ENCODE data around the gene LIPF. TPM values are rescaled to one million over a fixed set of nuclear protein-coding genes. Genes with fewer than 3 reads are reported as not detected.
"Not testable (repeated sequence)": the region's sequence is repeated elsewhere in the genome, so short reads cannot be mapped to it uniquely, and the experiment has no call there.

The LIPF gene
- total RNA-seq, 2 experiments from 2014 or later, result not detected

GRCh38 chr10:88660598-88660884 is 3.7 kb upstream of the LIPF start:
- intact Hi-C loops (cut with DNase I, micrococcal nuclease), result no loop called here
- no peak overlapping the region for H3K4me3 ChIP-seq (ENCODE audit: low read length)
- Mint-ChIP-seq H3K36me3 (ENCODE audit: low read depth) (no peaks in the 10 kb centered on the region), H3K27me3 (no peaks in the 10 kb centered on the region), H3K4me1 (ENCODE audit: low read depth) (no peaks in the 10 kb centered on the region), H3K9me3 (no peaks in the 10 kb centered on the region), H3K27ac (no peak overlapping the region), H3K4me3 (no peak overlapping the region)
- H3K9me3 ChIP-seq (ENCODE audit: control insufficient read depth in 1 of 2, insufficient read depth in 1 of 2, low read length in 2 of 2), result no peaks in the 10 kb centered on the region
- TF ChIP-seq CTCF (IDR thresholded peaks at IDR 0.05), result no peak
- ChIA-PET POLR2A (no interaction called here), CTCF (interaction anchor here (0.6 kb wide), 1 partner anchor 1047 kb away, joined by 4 read pairs; no protein-coding TSS in a partner anchor)
- no peak overlapping the region for H3K27ac ChIP-seq (ENCODE audit: low read depth in 1 of 2, low read length in 2 of 2)
- no peaks in the 10 kb centered on the region for H3K4me1 ChIP-seq (ENCODE audit: insufficient read depth, low read length)
- no peaks in the 10 kb centered on the region for H3K36me3 ChIP-seq (ENCODE audit: insufficient read depth, low read length)
- no peaks in the 10 kb centered on the region for H3K27me3 ChIP-seq (ENCODE audit: control insufficient read depth in 1 of 2, insufficient read depth in 2 of 2, low read length in 2 of 2)
- no peak for ATAC-seq (ENCODE audit: poor library complexity)
- DNase-seq, result no peak

GRCh38 chr10:88661018-88661417 is 3.2 kb upstream of the LIPF start:
- Histone ChIP-seq H3K27me3 (ENCODE audit: control insufficient read depth in 1 of 2, insufficient read depth in 2 of 2, low read length in 2 of 2) (no peaks in the 10 kb centered on the region), H3K4me3 (ENCODE audit: low read length) (no peak overlapping the region), H3K27ac (ENCODE audit: low read depth in 1 of 2, low read length in 2 of 2) (no peak overlapping the region), H3K36me3 (ENCODE audit: insufficient read depth, low read length) (no peaks in the 10 kb centered on the region), H3K4me1 (ENCODE audit: insufficient read depth, low read length) (no peaks in the 10 kb centered on the region), H3K9me3 (ENCODE audit: control insufficient read depth in 1 of 2, insufficient read depth in 1 of 2, low read length in 2 of 2) (no peaks in the 10 kb centered on the region)
- Mint-ChIP-seq H3K9me3 (no peaks in the 10 kb centered on the region), H3K36me3 (ENCODE audit: low read depth) (no peaks in the 10 kb centered on the region), H3K4me3 (no peak overlapping the region), H3K27ac (no peak overlapping the region), H3K4me1 (ENCODE audit: low read depth) (no peaks in the 10 kb centered on the region), H3K27me3 (no peaks in the 10 kb centered on the region)
- ATAC-seq (ENCODE audit: poor library complexity) (no peak), DNase-seq (no peak)
- ChIA-PET CTCF (no interaction called here), POLR2A (no interaction called here)
- TF ChIP-seq CTCF (IDR thresholded peaks at IDR 0.05), result no peak
- intact Hi-C loops (cut with DNase I, micrococcal nuclease), result no loop called here

GRCh38 chr10:88661577-88661976 is 2.7 kb upstream of the LIPF start:
- no peak for DNase-seq
- Histone ChIP-seq H3K9me3 (ENCODE audit: control insufficient read depth in 1 of 2, insufficient read depth in 1 of 2, low read length in 2 of 2) (no peaks in the 10 kb centered on the region), H3K27me3 (ENCODE audit: control insufficient read depth in 1 of 2, insufficient read depth in 2 of 2, low read length in 2 of 2) (no peaks in the 10 kb centered on the region), H3K36me3 (ENCODE audit: insufficient read depth, low read length) (no peaks in the 10 kb centered on the region), H3K4me1 (ENCODE audit: insufficient read depth, low read length) (no peaks in the 10 kb centered on the region), H3K27ac (ENCODE audit: low read depth in 1 of 2, low read length in 2 of 2) (no peak overlapping the region), H3K4me3 (ENCODE audit: low read length) (no peak overlapping the region)
- ATAC-seq (ENCODE audit: poor library complexity), result no peak
- Mint-ChIP-seq H3K9me3 (no peaks in the 10 kb centered on the region), H3K4me3 (no peak overlapping the region), H3K27ac (no peak overlapping the region), H3K27me3 (no peaks in the 10 kb centered on the region), H3K36me3 (ENCODE audit: low read depth) (no peaks in the 10 kb centered on the region), H3K4me1 (ENCODE audit: low read depth) (no peaks in the 10 kb centered on the region)
- TF ChIP-seq CTCF (IDR thresholded peaks at IDR 0.05), result no peak
- intact Hi-C loops (cut with DNase I, micrococcal nuclease), result no loop called here
- POLR2A ChIA-PET, result no interaction called here
- CTCF ChIA-PET, result no interaction called here

GRCh38 chr10:88663153-88663552 is 1.1 kb upstream of the LIPF start:
- H3K27me3 Mint-ChIP-seq, result not testable (repeated sequence)

More at GRCh38 chr10:88663153-88663552, 1.1 kb upstream of the LIPF start:
- H3K4me1 ChIP-seq (ENCODE audit: insufficient read depth, low read length); H3K36me3 ChIP-seq (ENCODE audit: insufficient read depth, low read length); CTCF ChIA-PET; H3K4me1 Mint-ChIP-seq (ENCODE audit: low read depth); ATAC-seq (ENCODE audit: poor library complexity); H3K9me3 ChIP-seq (ENCODE audit: control insufficient read depth in 1 of 2, insufficient read depth in 1 of 2, low read length in 2 of 2); POLR2A ChIA-PET; DNase-seq; H3K4me3 ChIP-seq (ENCODE audit: low read length); H3K36me3 Mint-ChIP-seq (ENCODE audit: low read depth); H3K9me3 Mint-ChIP-seq; H3K27ac Mint-ChIP-seq; intact Hi-C loops (cut with DNase I, micrococcal nuclease); H3K27ac ChIP-seq (ENCODE audit: low read depth in 1 of 2, low read length in 2 of 2); H3K27me3 ChIP-seq (ENCODE audit: control insufficient read depth in 1 of 2, insufficient read depth in 2 of 2, low read length in 2 of 2); H3K4me3 Mint-ChIP-seq: not testable (repeated sequence)
